ENCODE measurements around the gene CDK10. TPM values are rescaled to one million over a fixed set of nuclear protein-coding genes. Genes with fewer than 3 reads are reported as not detected.

The CDK10 gene
- total and polyA plus RNA-seq, 7 donors = 23.0 to 47.8 (median 31.5) TPM

- Histone ChIP-seq H3K4me3 (no peak overlapping the region), H3K36me3 (ENCODE audit: insufficient read depth in 1 of 2, low read depth in 1 of 2) (peaks cover 8 to 95% of the 10 kb centered on the region in 2 donors), H3K27me3 (ENCODE audit: insufficient read depth in 3 of 3, low read length in 2 of 3) (no peaks in the 10 kb centered on the region), H3K9me3 (no peaks in the 10 kb centered on the region), H3K4me1 (no peaks in the 10 kb centered on the region), H3K27ac (no peak overlapping the region)
- no peak for DNase-seq
- TF ChIP-seq CTCF (IDR thresholded peaks at IDR 0.05) = no peak
- intact Hi-C loops (cut with DNase I) = no loop called here
- 79 to 80% (median 80%) methylated on average over 21 to 22 of the region's 22 CpGs for WGBS, 3 donors
- ATAC-seq = no peak
These were observed 44.2 kb downstream of the CDK10 start for GRCh38 chr16:89730610-89731234.

- intact Hi-C loops (cut with DNase I) = no loop called here
- Histone ChIP-seq H3K9me3 (no peaks in the 10 kb centered on the region), H3K4me3 (no peak overlapping the region), H3K4me1 (no peaks in the 10 kb centered on the region), H3K27me3 (ENCODE audit: insufficient read depth in 3 of 3, low read length in 2 of 3) (no peaks in the 10 kb centered on the region), H3K27ac (no peak overlapping the region), H3K36me3 (ENCODE audit: insufficient read depth in 1 of 2, low read depth in 1 of 2) (peaks cover 10 to 95% of the 10 kb centered on the region in 2 donors)
- no peak for TF ChIP-seq CTCF (IDR thresholded peaks at IDR 0.05)
- ATAC-seq (no peak), DNase-seq (no peak)
- 87 to 90% (median 88%) methylated on average over 22 to 24 of the region's 24 CpGs for WGBS, 3 donors
These were observed 45.8 kb downstream of the CDK10 start for GRCh38 chr16:89732142-89732917.

GRCh38 chr16:89732918-89733242 is 46.4 kb downstream of the CDK10 start:
- no peak overlapping the region for H3K4me3 ChIP-seq
- no peak for TF ChIP-seq CTCF (IDR thresholded peaks at IDR 0.05)
- intact Hi-C loops (cut with DNase I) = no loop called here
- no peaks in the 10 kb centered on the region for H3K9me3 ChIP-seq
- ATAC-seq (no peak), DNase-seq (no peak)
- peaks cover 14 to 95% of the 10 kb centered on the region in 2 donors for H3K36me3 ChIP-seq (ENCODE audit: insufficient read depth in 1 of 2, low read depth in 1 of 2)
- no peak overlapping the region for H3K27ac ChIP-seq
- whole genome bisulfite sequencing, 3 donors = 92 to 96% (median 95%) methylated on average over 8 to 9 of the region's 9 CpGs
- H3K27me3 ChIP-seq (ENCODE audit: insufficient read depth in 3 of 3, low read length in 2 of 3) = no peaks in the 10 kb centered on the region
- H3K4me1 ChIP-seq = no peaks in the 10 kb centered on the region

- Histone ChIP-seq H3K36me3 (ENCODE audit: insufficient read depth in 1 of 2, low read depth in 1 of 2) (peaks cover 14 to 95% of the 10 kb centered on the region in 2 donors), H3K27me3 (ENCODE audit: insufficient read depth in 3 of 3, low read length in 2 of 3) (no peaks in the 10 kb centered on the region), H3K4me1 (no peaks in the 10 kb centered on the region), H3K9me3 (no peaks in the 10 kb centered on the region), H3K27ac (no peak overlapping the region), H3K4me3 (no peak overlapping the region)
- DNase-seq (no peak), ATAC-seq (peak in 1 of 4 donors; percentile 5)
- WGBS, 3 donors = 88% methylated on average over 17 of the region's 17 CpGs
- intact Hi-C loops (cut with DNase I) = no loop called here
- TF ChIP-seq CTCF (IDR thresholded peaks at IDR 0.05) = no peak
These were observed 46.8 kb downstream of the CDK10 start for GRCh38 chr16:89733322-89733721.
